ENCODE measurements around the gene MAD1L1.

DNA sequence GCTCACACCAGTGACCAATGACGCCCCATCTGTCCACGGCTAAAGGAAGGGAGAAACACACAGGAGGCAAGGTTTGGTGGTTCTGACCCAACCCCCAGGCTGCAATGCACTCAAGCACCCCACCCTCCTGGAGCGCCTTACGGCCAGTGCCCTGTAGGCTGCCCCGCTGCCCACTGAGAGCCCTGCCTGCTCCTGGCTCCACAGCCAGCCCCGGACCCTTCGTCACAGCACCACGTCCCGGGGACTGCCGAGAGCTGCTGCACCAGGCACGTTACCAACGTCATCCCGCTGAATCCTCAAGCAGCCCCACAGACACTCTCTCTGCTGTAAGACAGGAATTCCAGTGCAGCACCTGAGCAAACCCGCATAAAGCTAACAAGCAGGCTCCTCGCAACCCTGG, 87.8 kb downstream of the MAD1L1 start:
- TF ChIP-seq, protein P1, sequence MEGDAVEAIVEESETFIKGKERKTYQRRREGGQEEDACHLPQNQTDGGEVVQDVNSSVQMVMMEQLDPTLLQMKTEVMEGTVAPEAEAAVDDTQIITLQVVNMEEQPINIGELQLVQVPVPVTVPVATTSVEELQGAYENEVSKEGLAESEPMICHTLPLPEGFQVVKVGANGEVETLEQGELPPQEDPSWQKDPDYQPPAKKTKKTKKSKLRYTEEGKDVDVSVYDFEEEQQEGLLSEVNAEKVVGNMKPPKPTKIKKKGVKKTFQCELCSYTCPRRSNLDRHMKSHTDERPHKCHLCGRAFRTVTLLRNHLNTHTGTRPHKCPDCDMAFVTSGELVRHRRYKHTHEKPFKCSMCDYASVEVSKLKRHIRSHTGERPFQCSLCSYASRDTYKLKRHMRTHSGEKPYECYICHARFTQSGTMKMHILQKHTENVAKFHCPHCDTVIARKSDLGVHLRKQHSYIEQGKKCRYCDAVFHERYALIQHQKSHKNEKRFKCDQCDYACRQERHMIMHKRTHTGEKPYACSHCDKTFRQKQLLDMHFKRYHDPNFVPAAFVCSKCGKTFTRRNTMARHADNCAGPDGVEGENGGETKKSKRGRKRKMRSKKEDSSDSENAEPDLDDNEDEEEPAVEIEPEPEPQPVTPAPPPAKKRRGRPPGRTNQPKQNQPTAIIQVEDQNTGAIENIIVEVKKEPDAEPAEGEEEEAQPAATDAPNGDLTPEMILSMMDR (IDR thresholded peaks at IDR 0.05; ENCODE audit: insufficient read depth, low read depth, low read length): no peak
- TF ChIP-seq EZH2 (IDR thresholded peaks at IDR 0.05; ENCODE audit: insufficient read depth, low read length): no peak
